ENCODE measurements around the gene TCEANC2.

DNA sequence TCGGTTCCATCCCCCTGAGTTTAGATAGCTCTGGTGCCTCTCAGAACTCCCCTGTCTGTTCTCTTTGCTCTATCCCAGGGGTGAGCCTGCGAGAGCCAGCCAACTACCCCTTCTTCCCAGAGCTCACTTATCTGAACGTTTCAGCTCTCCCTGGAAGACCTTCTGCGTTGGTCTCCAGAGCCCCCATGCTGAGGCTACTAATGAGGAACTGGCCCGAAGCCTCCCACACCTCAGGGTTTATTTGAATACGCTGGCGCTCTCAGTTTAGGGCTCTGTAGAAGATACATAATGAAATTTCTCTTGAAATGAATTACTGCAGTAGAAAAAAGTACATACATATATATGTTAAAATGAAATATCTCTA, 43.5 kb downstream of the TCEANC2 start:
- TF ChIP-seq POLR2AphosphoS5 (IDR thresholded peaks at IDR 0.05) (no peak), CTCF (IDR thresholded peaks at IDR 0.05) (no peak)

All from suprapubic skin (tissue), 3 donors.